Measurements from ENCODE around the gene THSD4. TPM values are rescaled to one million over a fixed set of nuclear protein-coding genes. Genes with fewer than 3 reads are reported as not detected.
A peak's percentile ranks its signal among the peaks of the same experiment; 100 is the strongest.

Gene THSD4
- total and polyA plus RNA-seq, 7 donors: 0.21 to 3.1 (median 1.8) TPM

- no peak for TF ChIP-seq CTCF (IDR thresholded peaks at IDR 0.05)
- H3K4me3 ChIP-seq: no peak overlapping the region
- WGBS, 3 donors: 41 to 67% (median 56%) methylated on average over 5 of the region's 5 CpGs
- H3K4me1 ChIP-seq: no peaks in the 10 kb centered on the region
- ATAC-seq (peak in 1 of 4 donors; percentile 43), DNase-seq (no peak)
- no peak overlapping the region for H3K27ac ChIP-seq
- intact Hi-C loops (cut with DNase I): loop anchor here (10.0 kb wide), 2 partner anchors 58 to 412 kb away; no protein-coding TSS in a partner anchor
- no peaks in the 10 kb centered on the region for H3K27me3 ChIP-seq (ENCODE audit: insufficient read depth in 3 of 3, low read length in 2 of 3)
- no peaks in the 10 kb centered on the region for H3K36me3 ChIP-seq (ENCODE audit: insufficient read depth in 1 of 2, low read depth in 1 of 2)
- H3K9me3 ChIP-seq: no peaks in the 10 kb centered on the region
These were observed 627.7 kb downstream of the THSD4 start for GRCh38 chr15:71742964-71743363.

DNA sequence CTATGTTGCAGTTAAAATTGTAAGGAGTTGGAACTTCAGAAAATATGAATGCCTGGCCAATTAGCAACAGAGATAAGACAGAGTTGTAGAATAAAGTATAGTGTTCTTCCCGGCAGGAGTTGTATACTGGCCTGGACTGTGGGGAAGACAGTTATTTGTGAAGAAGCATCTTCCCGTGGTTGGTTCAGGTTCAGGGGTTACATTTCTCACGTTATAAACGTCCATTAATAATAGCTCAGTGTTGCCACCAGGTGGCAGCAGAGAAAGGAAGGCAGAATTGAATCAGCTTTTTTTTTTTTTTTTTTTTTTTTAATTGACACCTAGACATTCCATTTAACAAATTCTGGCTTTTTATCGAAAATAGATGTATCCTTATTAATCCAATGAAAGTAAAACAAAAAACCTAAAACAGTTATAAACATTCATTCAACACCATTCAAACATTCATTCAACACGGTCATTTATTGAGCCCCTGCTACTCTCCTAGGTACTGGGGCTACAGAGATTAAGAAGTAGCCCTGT is 628.7 kb downstream of the THSD4 start:
- ATAC-seq: peak in 2 of 4 donors; percentile 53 to 69
- intact Hi-C loops (cut with DNase I): loop anchor here (2.0 to 10.0 kb wide), 3 partner anchors 57 to 411 kb away; no protein-coding TSS in a partner anchor

DNA sequence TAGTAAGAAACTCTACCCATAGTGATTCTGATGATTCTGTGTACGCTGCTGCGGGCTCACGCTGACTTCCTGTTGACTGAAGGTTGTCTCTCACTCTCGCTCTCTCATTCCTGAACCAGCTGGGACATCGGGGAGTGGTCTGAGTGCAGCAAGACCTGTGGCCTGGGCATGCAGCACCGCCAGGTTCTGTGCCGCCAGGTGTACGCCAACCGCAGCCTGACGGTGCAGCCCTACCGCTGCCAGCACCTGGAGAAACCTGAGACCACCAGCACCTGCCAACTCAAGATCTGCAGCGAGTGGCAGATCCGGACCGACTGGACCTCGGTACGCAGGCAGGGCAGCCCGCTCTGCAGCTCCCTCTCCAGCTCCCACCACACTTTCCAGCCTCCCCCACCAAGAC is 631.4 kb downstream of the THSD4 start:
- no peak for TF ChIP-seq CTCF (IDR thresholded peaks at IDR 0.05)
- 89 to 95% (median 91%) methylated on average over 16 to 17 of the region's 17 CpGs for WGBS, 3 donors
- Histone ChIP-seq H3K27me3 (ENCODE audit: insufficient read depth in 3 of 3, low read length in 2 of 3) (no peaks in the 10 kb centered on the region), H3K4me1 (no peaks in the 10 kb centered on the region), H3K9me3 (no peaks in the 10 kb centered on the region), H3K4me3 (no peak overlapping the region), H3K27ac (no peak overlapping the region), H3K36me3 (ENCODE audit: insufficient read depth in 1 of 2, low read depth in 1 of 2) (no peaks in the 10 kb centered on the region)
- ATAC-seq: no peak
- DNase-seq: no peak
- intact Hi-C loops (cut with DNase I): loop anchor here (5.0 to 10.0 kb wide), 3 partner anchors 56 to 408 kb away; no protein-coding TSS in a partner anchor

More for the DNA sequence above, 628.7 kb downstream of the THSD4 start:
- no peaks in the 10 kb centered on the region for H3K27me3 ChIP-seq (ENCODE audit: insufficient read depth in 3 of 3, low read length in 2 of 3)
- no peaks in the 10 kb centered on the region for H3K36me3 ChIP-seq (ENCODE audit: insufficient read depth in 1 of 2, low read depth in 1 of 2)
- no peaks in the 10 kb centered on the region for H3K9me3 ChIP-seq
- WGBS, 3 donors: 18 to 20% (median 20%) methylated on average over 6 of the region's 6 CpGs
- no peak overlapping the region for H3K4me3 ChIP-seq
- no peaks in the 10 kb centered on the region for H3K4me1 ChIP-seq
- TF ChIP-seq CTCF (IDR thresholded peaks at IDR 0.05): peak; percentile 87
- no peak overlapping the region for H3K27ac ChIP-seq
- peak; percentile 42 to 61 for DNase-seq

DNA sequence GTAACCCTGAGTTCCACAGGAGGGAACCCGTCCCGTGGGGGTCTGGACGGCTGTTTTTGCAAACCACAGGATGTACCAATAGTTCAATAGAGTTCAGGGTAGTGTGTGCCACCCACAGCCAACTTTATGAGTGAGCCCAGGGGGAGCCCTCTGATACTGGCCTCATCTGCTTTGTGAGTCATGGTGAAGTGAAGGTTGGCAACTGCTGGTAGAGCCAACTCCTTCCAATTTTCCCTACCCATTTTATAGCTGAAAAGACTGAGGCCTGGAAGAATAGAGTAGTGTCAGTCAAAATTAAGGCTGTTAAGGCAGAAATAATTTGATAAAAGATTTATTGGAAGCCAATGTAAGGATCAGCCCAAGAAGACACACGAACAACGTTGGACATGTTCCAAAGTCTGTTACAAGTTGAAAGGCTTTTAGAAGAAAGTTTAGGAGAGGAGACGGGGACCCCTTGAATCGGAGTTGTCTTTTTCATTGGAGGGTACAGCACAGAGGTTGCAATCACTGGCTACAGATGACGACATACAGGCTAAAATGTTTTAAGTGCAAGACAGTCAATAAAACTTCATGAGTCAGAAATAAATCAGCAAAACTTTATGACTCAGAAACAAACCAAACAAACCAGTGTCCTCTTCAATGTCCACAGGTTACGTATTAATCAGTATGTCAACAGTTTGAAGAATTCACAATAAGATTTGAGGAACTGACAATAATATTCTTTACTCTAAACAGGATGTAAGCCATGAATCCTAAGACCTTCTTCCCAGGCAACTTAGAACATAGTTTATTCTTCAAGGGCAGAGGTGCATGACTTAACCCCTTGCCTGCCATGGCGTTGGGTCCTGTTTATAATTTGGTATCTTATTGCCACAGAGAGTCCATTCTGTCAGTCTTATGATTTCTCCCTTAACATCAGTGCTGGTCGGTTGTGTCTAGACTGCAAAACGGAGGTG is 632.1 kb downstream of the THSD4 start:
- Histone ChIP-seq H3K4me1 (no peaks in the 10 kb centered on the region), H3K27me3 (ENCODE audit: insufficient read depth in 3 of 3, low read length in 2 of 3) (no peaks in the 10 kb centered on the region), H3K27ac (no peak overlapping the region), H3K36me3 (ENCODE audit: insufficient read depth in 1 of 2, low read depth in 1 of 2) (no peaks in the 10 kb centered on the region), H3K4me3 (no peak overlapping the region), H3K9me3 (no peaks in the 10 kb centered on the region)
- intact Hi-C loops (cut with DNase I): loop anchor here (5.0 to 10.0 kb wide), 3 partner anchors 55 to 407 kb away; no protein-coding TSS in a partner anchor
- no peak for TF ChIP-seq CTCF (IDR thresholded peaks at IDR 0.05)
- no peak for ATAC-seq
- 79 to 83% (median 82%) methylated on average over 12 of the region's 12 CpGs for WGBS, 3 donors
- no peak for DNase-seq
